ENCODE results near the gene CCNT2. TPM values are rescaled to one million over a fixed set of nuclear protein-coding genes. Genes with fewer than 3 reads are reported as not detected.

Gene CCNT2
- total RNA-seq, 3 donors from 2014 or later, result 37.9 to 51.7 (median 46.7) TPM

DNA sequence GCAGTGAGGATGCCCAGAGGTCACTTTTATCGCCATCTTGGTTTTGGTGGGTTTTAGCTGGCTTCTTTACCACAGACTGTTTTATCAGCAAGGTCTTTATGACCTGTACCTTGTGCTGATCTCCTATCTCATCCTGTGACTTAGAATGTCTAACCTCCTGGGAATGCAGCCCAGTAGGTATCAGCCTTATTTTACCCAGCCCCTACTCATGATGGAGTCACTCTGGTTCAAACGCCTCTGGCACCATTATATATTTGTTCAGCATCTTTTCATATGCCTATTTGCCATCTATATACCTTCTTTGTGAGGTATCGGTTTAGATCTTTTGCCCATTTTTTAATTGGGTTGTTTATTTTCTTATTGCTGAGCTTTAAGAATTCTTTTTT lies 7.2 kb upstream of the CCNT2 start:
- TF ChIP-seq, protein P1, sequence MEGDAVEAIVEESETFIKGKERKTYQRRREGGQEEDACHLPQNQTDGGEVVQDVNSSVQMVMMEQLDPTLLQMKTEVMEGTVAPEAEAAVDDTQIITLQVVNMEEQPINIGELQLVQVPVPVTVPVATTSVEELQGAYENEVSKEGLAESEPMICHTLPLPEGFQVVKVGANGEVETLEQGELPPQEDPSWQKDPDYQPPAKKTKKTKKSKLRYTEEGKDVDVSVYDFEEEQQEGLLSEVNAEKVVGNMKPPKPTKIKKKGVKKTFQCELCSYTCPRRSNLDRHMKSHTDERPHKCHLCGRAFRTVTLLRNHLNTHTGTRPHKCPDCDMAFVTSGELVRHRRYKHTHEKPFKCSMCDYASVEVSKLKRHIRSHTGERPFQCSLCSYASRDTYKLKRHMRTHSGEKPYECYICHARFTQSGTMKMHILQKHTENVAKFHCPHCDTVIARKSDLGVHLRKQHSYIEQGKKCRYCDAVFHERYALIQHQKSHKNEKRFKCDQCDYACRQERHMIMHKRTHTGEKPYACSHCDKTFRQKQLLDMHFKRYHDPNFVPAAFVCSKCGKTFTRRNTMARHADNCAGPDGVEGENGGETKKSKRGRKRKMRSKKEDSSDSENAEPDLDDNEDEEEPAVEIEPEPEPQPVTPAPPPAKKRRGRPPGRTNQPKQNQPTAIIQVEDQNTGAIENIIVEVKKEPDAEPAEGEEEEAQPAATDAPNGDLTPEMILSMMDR (IDR thresholded peaks at IDR 0.05), result no peak
- Histone ChIP-seq H3K9me3 (no peaks in the 10 kb centered on the region), H3K4me3 (no peak overlapping the region), H3K4me1 (ENCODE audit: low read depth) (no peaks in the 10 kb centered on the region), H3K36me3 (ENCODE audit: low read depth) (no peaks in the 10 kb centered on the region)
- intact Hi-C loops (cut with DNase I, micrococcal nuclease), result no loop called here
- ATAC-seq, result no peak
- DNase-seq, result no peak

DNA sequence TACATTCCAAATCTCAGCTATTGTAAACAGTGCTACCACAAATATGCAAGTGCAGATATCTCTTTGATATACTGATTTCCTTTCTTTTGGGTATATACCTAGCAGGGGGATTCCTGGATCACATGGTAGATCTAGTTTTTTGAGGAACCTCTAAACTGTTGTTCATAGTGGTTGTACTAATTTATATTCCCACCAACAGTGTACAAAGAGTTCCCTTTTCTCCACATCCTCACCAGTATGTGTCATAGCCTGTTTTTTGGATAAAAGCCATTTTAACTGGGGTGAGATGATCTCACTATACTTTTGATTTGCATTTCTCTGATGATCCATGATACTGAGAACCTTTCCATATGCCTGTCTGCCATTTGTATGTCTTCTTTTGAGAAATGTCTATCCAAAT lies 6.3 kb upstream of the CCNT2 start:
- H3K4me1 ChIP-seq (ENCODE audit: low read depth), result peaks cover 4% of the 10 kb centered on the region
- H3K4me3 ChIP-seq, result no peak overlapping the region
- no peak for DNase-seq
- H3K36me3 ChIP-seq (ENCODE audit: low read depth), result no peaks in the 10 kb centered on the region
- TF ChIP-seq, protein P1 (IDR thresholded peaks at IDR 0.05), result no peak
- intact Hi-C loops (cut with DNase I, micrococcal nuclease), result no loop called here
- ATAC-seq, result no peak
- no peaks in the 10 kb centered on the region for H3K9me3 ChIP-seq

DNA sequence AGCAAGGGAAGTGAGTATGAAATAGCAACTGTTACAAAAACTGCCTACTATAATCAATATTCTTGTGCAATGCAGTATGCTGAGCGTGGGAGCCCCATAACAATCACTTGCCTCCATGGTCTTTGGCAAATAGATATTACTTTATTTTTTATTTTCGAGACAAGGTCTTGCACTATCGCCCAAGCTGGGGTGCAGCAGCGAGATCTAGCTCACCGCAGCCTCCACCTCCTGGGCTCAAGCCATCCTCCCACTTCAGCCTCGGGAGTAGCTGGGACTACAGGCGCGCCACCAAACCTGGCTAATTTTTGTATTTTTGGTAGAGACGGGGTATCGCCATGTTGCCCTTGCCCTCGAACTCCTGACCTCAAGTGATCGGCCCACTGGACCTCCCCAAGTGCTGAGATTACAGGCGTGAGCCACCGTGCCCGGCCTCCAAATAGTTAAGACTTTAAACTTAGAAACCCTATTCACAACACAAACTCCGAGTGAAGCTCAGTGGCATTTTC lies 1.2 kb upstream of the CCNT2 start:
- no peak for ATAC-seq
- Histone ChIP-seq H3K4me1 (ENCODE audit: low read depth) (peaks cover 24% of the 10 kb centered on the region), H3K36me3 (ENCODE audit: low read depth) (peaks cover 5% of the 10 kb centered on the region), H3K4me3 (peak overlapping the region; percentile 33), H3K9me3 (no peaks in the 10 kb centered on the region)
- intact Hi-C loops (cut with DNase I, micrococcal nuclease), result no loop called here
- TF ChIP-seq, protein P1 (IDR thresholded peaks at IDR 0.05), result no peak
- peak; percentile 44 to 57 (median 52) for DNase-seq

DNA sequence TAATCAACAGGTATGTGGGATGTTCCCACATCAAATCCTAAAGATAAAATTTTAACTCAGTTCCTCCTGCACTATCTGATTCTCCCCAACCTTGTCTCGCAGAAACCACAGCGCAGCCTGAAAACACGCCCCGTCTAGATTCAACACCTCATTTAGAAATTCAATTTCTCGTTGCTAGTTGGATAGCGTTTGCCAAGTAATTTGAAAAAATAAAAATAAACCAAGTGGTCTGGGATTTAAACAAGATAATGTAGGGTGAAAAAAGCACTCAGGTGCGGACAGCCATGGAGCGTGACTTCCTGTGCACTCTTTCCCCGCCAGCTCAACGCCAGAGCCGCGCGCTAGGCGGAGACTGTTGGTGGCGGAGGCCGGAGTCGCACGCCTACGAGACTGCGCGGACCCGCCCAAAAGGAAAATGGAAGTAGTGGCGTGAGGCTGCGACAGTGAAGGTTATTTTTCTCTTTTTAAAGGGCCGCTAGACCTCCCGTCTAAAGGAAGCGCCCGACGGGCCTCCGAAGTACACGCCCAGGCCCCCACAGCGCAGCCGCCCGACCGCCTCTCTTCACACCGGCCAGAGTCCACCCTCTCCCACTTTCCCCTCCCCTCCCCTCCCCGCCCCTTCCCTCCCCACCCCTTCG lies 615 bp upstream of the CCNT2 start:
- peak overlapping the region; percentile 33 for H3K4me3 ChIP-seq
- TF ChIP-seq, protein P1 (IDR thresholded peaks at IDR 0.05), result peak; percentile 22
- DNase-seq, result peak in 1 of 3 donors; percentile 92
- peaks cover 24% of the 10 kb centered on the region for H3K4me1 ChIP-seq (ENCODE audit: low read depth)
- H3K36me3 ChIP-seq (ENCODE audit: low read depth), result peaks cover 5% of the 10 kb centered on the region
- H3K9me3 ChIP-seq, result no peaks in the 10 kb centered on the region
- intact Hi-C loops (cut with DNase I, micrococcal nuclease), result no loop called here
- peak; percentile 83 for ATAC-seq

DNA sequence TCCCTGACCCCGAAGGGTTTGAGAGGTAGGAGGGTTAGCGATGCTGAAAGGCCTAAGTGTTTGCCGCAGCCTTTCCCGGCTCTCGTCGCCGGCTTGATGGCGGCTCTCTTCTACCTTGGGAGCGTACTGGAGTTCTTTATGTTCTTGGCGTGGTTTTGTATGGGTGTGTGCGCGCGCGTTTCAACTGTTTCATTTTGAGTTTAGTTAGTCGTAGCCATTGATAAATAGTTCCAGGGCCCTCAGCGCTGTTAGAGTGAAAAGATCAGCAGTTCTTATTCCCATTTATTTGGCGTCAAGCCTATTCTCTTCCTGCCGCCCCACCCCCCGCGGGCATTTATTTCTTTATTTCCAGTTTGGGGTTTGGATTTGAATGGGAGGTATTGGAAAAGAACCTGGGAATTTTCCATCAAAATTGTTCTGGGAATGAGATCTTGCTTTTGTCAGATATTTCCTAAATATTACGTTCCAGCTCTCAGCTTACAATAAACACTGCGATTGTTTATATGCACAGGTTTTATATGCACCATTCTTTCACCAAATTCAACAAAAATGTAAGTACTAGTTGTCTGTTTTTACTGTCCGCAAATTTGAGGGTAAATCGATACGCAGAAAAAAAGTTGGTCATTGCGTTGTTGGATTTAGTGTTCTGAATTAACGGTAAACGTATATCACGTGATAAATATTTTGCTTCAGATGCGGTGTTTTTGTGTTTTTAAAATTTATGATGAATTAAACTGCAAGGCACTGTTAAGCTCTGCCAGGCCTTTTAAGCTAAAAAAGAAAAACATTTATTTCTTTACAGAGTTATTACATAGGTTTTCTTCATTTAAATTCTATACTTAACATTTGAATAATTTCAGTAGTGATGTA lies 954 bp downstream of the CCNT2 start:
- Histone ChIP-seq H3K9me3 (no peaks in the 10 kb centered on the region), H3K4me1 (ENCODE audit: low read depth) (peaks cover 24% of the 10 kb centered on the region), H3K4me3 (peak overlapping the region; percentile 62), H3K36me3 (ENCODE audit: low read depth) (peaks cover 5% of the 10 kb centered on the region)
- ATAC-seq (peak; percentile 21), DNase-seq (peak in 2 of 3 donors; percentile 68 to 78)
- TF ChIP-seq, protein P1 (IDR thresholded peaks at IDR 0.05), result no peak
- intact Hi-C loops (cut with DNase I, micrococcal nuclease), result no loop called here

Measured in mucosa of descending colon (tissue), 3 donors.